ENCODE results near the gene PFDN1. TPM values are rescaled to one million over a fixed set of nuclear protein-coding genes. Genes with fewer than 3 reads are reported as not detected.

Gene PFDN1
- total RNA-seq, 1 donor = 37.2 TPM

DNA sequence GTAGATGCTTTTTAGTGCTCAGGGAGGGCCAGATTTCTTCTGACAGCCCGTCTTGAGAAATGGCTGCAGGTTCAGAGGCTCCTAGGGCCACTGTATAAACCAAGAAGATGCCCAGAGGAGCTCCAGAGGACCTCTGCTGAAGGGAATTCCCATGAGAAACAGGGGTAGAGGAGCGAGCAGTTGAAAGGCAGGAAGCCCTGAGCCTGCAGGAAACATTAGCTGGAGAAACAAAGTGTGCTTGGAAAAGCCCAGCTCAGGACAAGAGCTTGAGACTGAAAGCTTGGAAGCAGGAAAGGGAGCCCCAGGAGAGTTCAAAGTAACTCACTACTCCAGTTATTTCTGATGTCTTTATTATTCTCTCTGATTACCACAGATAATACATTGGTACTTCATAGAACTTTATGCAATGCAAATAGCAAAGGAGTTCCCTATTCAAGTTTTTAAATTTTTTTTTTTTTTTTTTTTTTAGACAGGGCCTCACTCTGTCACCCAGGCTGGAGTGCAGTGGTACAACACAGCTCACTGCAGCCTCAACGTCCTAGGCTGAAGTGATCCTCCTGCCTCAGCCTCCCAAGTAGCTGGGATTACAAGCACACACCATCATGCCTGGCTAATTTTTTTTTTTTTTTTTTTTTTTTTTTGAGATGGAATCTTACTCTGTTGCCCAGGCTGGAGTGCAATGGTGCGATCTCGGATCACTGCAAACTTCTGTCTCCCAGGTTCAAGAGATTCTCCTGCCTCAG lies 27.0 kb upstream of the PFDN1 start:
- no peak for DNase-seq (ENCODE audit: low read depth in 2 of 3, low spot score in 2 of 3)

- DNase-seq (ENCODE audit: low read depth in 2 of 3, low spot score in 2 of 3) = no peak
These were observed 25.3 kb upstream of the PFDN1 start for GRCh38 chr5:140328036-140328764.

- no peak for DNase-seq (ENCODE audit: low read depth in 2 of 3, low spot score in 2 of 3)
These were observed 24.7 kb upstream of the PFDN1 start for GRCh38 chr5:140327589-140327988.

DNA sequence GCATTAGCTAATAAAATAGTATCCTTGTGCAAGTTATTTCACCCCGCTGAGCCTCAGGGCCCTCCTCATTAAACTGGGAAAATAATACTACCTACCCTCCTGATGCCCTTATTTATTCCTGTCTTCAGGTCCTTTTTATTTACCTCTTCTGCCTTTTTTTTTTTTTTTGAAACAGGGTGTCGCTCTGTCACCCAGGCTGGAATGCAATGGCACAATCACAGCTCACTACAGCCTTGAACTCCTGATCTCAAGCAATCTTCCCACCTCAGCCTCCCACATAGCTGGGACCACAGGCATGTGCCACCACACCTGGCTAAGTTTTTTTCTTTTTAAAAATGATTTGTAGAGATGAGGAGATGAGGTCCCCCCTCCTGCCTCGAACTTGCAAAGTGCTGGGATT lies 22.6 kb upstream of the PFDN1 start:
- no peak for DNase-seq (ENCODE audit: low read depth in 2 of 3, low spot score in 2 of 3)

- no peak for DNase-seq (ENCODE audit: low read depth in 2 of 3, low spot score in 2 of 3)
These were observed 21.8 kb upstream of the PFDN1 start for GRCh38 chr5:140324617-140325241.

GRCh38 chr5:140324041-140324600 lies 21.2 kb upstream of the PFDN1 start:
- DNase-seq (ENCODE audit: low read depth in 2 of 3, low spot score in 2 of 3) = no peak

DNA sequence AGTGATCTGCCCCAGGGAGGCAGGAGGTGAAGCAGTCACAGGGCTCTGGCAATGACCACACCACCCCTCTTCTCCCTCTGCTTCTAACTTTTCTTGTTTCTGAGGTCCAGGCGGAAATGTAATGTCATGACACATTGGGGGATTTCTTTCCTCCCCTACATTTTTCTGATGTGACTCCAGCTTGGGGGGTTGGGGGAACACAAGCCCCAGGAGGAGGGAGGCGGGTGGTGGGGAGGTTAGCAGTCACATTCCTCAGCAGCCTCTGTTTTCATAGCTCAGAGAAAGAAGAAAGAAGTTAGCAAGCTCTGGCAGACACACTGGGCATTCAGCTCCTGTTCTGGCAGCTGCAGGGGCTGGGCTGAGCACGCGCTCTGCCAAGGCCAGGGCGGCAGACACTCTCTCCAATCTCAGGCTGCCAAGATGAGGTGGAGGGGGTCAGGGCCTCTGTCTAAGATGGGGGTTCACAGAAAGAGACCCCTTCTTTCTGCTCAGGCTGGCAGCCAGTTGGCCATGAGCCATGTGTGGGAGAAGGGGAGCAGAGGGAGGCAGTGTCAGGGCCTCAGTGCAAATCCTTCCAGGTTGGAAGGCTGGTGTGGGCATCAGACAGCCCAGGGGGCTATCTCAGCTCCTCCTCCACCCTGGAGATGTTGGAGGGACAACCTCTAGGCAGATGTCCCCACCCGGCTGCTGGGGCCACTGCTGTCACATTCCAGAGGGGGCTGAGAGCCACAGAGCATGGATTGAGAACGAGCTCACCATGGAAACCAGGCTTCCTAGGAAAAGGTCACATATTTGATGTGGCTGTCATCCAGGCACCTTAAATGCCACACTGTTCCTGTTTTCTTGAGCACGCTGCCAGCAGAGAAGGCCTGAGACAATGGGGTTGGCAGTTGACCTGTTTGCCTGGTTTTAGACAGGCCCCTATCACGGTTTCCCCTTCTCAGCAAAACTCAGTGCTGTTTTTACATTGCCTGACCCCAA lies 20.1 kb upstream of the PFDN1 start:
- no peak for DNase-seq (ENCODE audit: low read depth in 2 of 3, low spot score in 2 of 3)

DNA sequence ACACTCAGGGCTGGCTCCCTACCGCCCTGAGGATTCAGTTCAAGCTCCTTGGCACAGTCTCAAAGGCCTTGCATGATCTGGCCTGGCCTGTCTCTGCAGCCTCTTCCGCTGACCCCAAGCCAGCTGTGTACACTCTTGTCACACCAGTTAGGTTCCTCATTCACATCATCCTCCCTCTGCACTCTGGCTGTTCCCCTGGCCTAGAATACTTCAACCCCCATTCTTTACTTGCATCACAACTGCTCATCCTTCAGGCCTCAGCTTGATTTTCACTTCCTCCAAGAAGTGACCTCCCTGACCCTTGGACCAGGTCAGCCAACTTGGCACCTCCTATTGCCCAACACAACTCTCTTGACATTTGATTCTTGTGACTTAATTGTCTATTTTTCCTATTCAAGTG lies 18.9 kb upstream of the PFDN1 start:
- DNase-seq (ENCODE audit: low read depth in 2 of 3, low spot score in 2 of 3) = no peak

- no peak for DNase-seq (ENCODE audit: low read depth in 2 of 3, low spot score in 2 of 3)
These were observed 16.9 kb upstream of the PFDN1 start for GRCh38 chr5:140319833-140320232.

GRCh38 chr5:140318792-140319191 lies 15.9 kb upstream of the PFDN1 start:
- DNase-seq (ENCODE audit: low read depth in 2 of 3, low spot score in 2 of 3) = no peak

- no peak for DNase-seq (ENCODE audit: low read depth in 2 of 3, low spot score in 2 of 3)
These were observed 15.0 kb upstream of the PFDN1 start for GRCh38 chr5:140317859-140318258.

- no peak for DNase-seq (ENCODE audit: low read depth in 2 of 3, low spot score in 2 of 3)
These were observed 9.9 kb upstream of the PFDN1 start for GRCh38 chr5:140312791-140313189.

- peak in 2 of 3 donors; percentile 9 to 17 for DNase-seq (ENCODE audit: low read depth in 2 of 3, low spot score in 2 of 3)
These were observed 9.3 kb upstream of the PFDN1 start for GRCh38 chr5:140312067-140312790.

DNA sequence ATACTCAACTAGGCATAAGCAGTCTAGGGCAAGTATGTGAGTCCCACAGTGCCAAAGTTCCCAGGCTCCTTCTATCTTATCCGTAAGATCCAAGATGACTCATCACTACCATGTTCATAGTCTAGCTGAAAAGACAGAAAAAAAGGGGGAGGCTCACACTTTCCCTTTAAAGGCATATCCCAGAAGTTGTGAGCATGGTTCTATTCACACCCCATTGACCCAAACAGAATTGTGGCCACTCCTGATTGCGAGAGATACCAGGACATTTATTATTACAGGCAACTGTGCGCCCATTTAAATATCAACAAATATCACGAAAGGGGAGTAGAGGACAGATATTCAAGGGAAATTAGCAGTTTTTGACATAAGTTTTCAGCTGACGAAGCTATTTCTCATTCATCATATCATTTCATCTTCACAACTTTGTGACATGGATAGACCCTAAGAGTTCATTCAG lies 8.1 kb upstream of the PFDN1 start:
- DNase-seq (ENCODE audit: low read depth in 2 of 3, low spot score in 2 of 3) = no peak

- DNase-seq (ENCODE audit: low read depth in 2 of 3, low spot score in 2 of 3) = no peak
These were observed 7.5 kb upstream of the PFDN1 start for GRCh38 chr5:140310434-140310833.

DNA sequence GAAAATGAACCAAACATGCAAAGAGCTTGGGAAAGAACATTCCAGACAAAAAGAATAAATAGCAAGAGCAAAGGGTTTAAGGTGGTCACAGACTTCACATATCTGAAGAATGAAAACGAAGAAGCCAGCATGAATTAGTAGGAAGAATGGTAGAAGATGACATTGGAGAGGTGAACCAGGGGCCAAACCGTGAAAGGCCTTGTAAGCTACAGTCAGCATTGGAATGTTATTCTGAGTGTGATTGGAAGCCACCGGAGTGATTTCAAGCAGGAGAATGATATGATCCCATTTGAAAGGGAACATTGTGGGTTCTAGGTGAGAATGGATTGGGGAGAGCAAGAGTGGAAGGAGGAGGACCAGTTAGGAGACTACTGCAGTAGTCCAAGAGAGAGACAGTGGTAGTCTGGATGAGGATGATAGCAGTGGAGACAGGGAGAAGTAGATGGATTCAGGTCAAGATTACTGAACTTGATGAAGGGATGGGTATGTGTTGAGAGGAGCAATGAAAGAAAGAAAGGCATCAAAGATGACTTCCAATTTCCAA lies 6.9 kb upstream of the PFDN1 start:
- DNase-seq (ENCODE audit: low read depth in 2 of 3, low spot score in 2 of 3) = no peak

DNA sequence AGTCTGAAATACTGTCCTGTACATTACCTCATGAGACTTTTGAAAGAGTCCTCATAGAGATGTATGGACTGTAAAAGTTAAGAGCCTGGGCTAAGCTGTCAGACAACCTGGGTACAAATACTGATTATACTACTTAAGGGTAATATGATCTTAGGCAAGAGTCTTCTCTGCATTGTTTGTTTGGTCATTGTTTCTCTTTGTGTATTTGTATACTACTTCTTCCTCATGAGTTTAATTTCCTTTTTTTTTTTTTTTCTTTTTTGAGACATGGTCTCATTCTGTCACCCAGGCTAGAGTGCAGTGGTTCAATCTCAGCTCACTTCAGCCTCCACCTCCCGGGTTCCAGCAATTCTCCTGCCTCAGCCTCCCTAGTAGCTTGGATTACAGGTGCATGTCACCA lies 2.6 kb upstream of the PFDN1 start:
- DNase-seq (ENCODE audit: low read depth in 2 of 3, low spot score in 2 of 3) = no peak

GRCh38 chr5:140303966-140304365 lies 1.1 kb upstream of the PFDN1 start:
- no peak for DNase-seq (ENCODE audit: low read depth in 2 of 3, low spot score in 2 of 3)

- no peak for DNase-seq (ENCODE audit: low read depth in 2 of 3, low spot score in 2 of 3)
These were observed 1.8 kb downstream of the PFDN1 start for GRCh38 chr5:140301136-140301535.
